Activated CD8-positive, alpha-beta memory T cell treated with anti-CD3 and anti-CD28 coated beads, Interleukin-2, amount 10 ng/mL, durations not matched to agents 7 days and 5 days (primary cell): ENCODE measurements around the gene CACNA1E. TPM values are rescaled to one million over a fixed set of nuclear protein-coding genes. Genes with fewer than 3 reads are reported as not detected.

Experiments used
- ATAC-seq: fragments of 150-1000 bp; cut with Tn5 transposase; one replicate; pipeline ENCODE4 v1.10.0; 2021; ENCODE audit warnings: moderate library complexity
- CTCF ChIA-PET: fragments of 350-600 bp; sonication (Branson Sonifier 250); formaldehyde crosslinking; loops from one replicate; lab custom pipeline; 2021; ENCODE audit warnings: antibody characterized with exemption; lab: Charles Lee
- DNase-seq: peaks from one replicate; pipeline ENCODE4 v3.0.0-alpha.2; 2020
- H3K27ac Mint-ChIP-seq: one replicate; pipeline ENCODE4 v1.8.0; 2021; ENCODE audit warnings: mild to moderate bottlenecking, mixed read lengths
- H3K27me3 Mint-ChIP-seq: one replicate; pipeline ENCODE4 v1.8.0; 2021; ENCODE audit warnings: mixed read lengths
- H3K36me3 Mint-ChIP-seq: one replicate; pipeline ENCODE4 v1.8.0; 2021; ENCODE audit warnings: mild to moderate bottlenecking, mixed read lengths
- H3K4me1 Mint-ChIP-seq: one replicate; pipeline ENCODE4 v1.8.0; 2021; ENCODE audit warnings: mixed read lengths
- H3K4me3 Mint-ChIP-seq: one replicate; pipeline ENCODE4 v1.8.0; 2021; ENCODE audit warnings: mild to moderate bottlenecking, moderate library complexity, mixed read lengths
- H3K9me3 Mint-ChIP-seq: one replicate; pipeline ENCODE4 v1.8.0; 2022; ENCODE audit warnings: low read depth, mixed read lengths
- total RNA-seq, 2 experiments: library from RNA; stranded (reverse); gene quantifications; one replicate each; pipeline ENCODE4 v1.2.3, GENCODE V29; 2021

Gene CACNA1E
- total RNA-seq, result not detected

- Mint-ChIP-seq H3K9me3 (no peaks in the 10 kb centered on the region), H3K36me3 (no peaks in the 10 kb centered on the region), H3K27me3 (peaks cover 91% of the 10 kb centered on the region), H3K4me1 (peaks cover 3% of the 10 kb centered on the region), H3K4me3 (peak within 1 kb of the TSS; percentile 44), H3K27ac (no peak within 1 kb of the TSS)
- DNase-seq (no peak), ATAC-seq (no peak)
- CTCF ChIA-PET, result interaction anchor here (1.6 to 2.3 kb wide), 3 partner anchors 453 to 597 kb away, joined by 5 to 7 read pairs (median 5); no protein-coding TSS in a partner anchor
Observed at GRCh38 chr1:181483285-181484195, at the start of gene CACNA1E. Gene CACNA1E (plus strand): TSS chr1:181483517. CDS start chr1:181483745, 228 bp downstream.

- H3K36me3 Mint-ChIP-seq, result no peaks in the 10 kb centered on the region
- ATAC-seq (no peak), DNase-seq (no peak)
- H3K27me3 Mint-ChIP-seq, result peaks cover 31% of the 10 kb centered on the region
- H3K27ac Mint-ChIP-seq, result no peak overlapping the region
- H3K4me1 Mint-ChIP-seq, result no peaks in the 10 kb centered on the region
- CTCF ChIA-PET, result interaction anchor here (0.7 to 1.2 kb wide), 2 partner anchors 9 to 11 kb away, joined by 3 to 5 read pairs; no protein-coding TSS in a partner anchor
- H3K9me3 Mint-ChIP-seq, result no peaks in the 10 kb centered on the region
- H3K4me3 Mint-ChIP-seq, result no peak overlapping the region
Observed at GRCh38 chr1:181433931-181434330, 49.4 kb upstream of the CACNA1E start.

GRCh38 chr1:181438013-181438412, 45.3 kb upstream of the CACNA1E start:
- peaks cover 28% of the 10 kb centered on the region for H3K27me3 Mint-ChIP-seq
- CTCF ChIA-PET, result interaction anchor here (0.6 kb wide), 1 partner anchor 84 kb away, joined by 3 read pairs; no protein-coding TSS in a partner anchor
- no peaks in the 10 kb centered on the region for H3K36me3 Mint-ChIP-seq
- ATAC-seq (no peak), DNase-seq (no peak)
- no peaks in the 10 kb centered on the region for H3K9me3 Mint-ChIP-seq
- no peaks in the 10 kb centered on the region for H3K4me1 Mint-ChIP-seq
- no peak overlapping the region for H3K4me3 Mint-ChIP-seq
- no peak overlapping the region for H3K27ac Mint-ChIP-seq

- DNase-seq (no peak), ATAC-seq (no peak)
- no peak overlapping the region for H3K27ac Mint-ChIP-seq
- H3K4me3 Mint-ChIP-seq, result no peak overlapping the region
- no peaks in the 10 kb centered on the region for H3K9me3 Mint-ChIP-seq
- H3K27me3 Mint-ChIP-seq, result peaks cover 19% of the 10 kb centered on the region
- H3K4me1 Mint-ChIP-seq, result no peaks in the 10 kb centered on the region
- CTCF ChIA-PET, result no interaction called here
- H3K36me3 Mint-ChIP-seq, result no peaks in the 10 kb centered on the region
Observed at GRCh38 chr1:181440510-181440909, 42.8 kb upstream of the CACNA1E start.

- DNase-seq (no peak), ATAC-seq (no peak)
- Mint-ChIP-seq H3K36me3 (no peaks in the 10 kb centered on the region), H3K9me3 (no peaks in the 10 kb centered on the region), H3K27me3 (peaks cover 16% of the 10 kb centered on the region), H3K27ac (no peak overlapping the region), H3K4me3 (no peak overlapping the region), H3K4me1 (no peaks in the 10 kb centered on the region)
- CTCF ChIA-PET, result no interaction called here
Observed at GRCh38 chr1:181442181-181442525, 41.2 kb upstream of the CACNA1E start.

GRCh38 chr1:181443231-181443853, 40.0 kb upstream of the CACNA1E start:
- DNase-seq (no peak), ATAC-seq (no peak)
- Mint-ChIP-seq H3K27ac (no peak overlapping the region), H3K4me3 (no peak overlapping the region), H3K36me3 (no peaks in the 10 kb centered on the region), H3K4me1 (no peaks in the 10 kb centered on the region), H3K9me3 (no peaks in the 10 kb centered on the region), H3K27me3 (peaks cover 8% of the 10 kb centered on the region)
- CTCF ChIA-PET, result no interaction called here

- CTCF ChIA-PET, result no interaction called here
- no peaks in the 10 kb centered on the region for H3K36me3 Mint-ChIP-seq
- H3K27me3 Mint-ChIP-seq, result peaks cover 6% of the 10 kb centered on the region
- H3K4me3 Mint-ChIP-seq, result no peak overlapping the region
- H3K27ac Mint-ChIP-seq, result no peak overlapping the region
- DNase-seq (no peak), ATAC-seq (no peak)
- H3K4me1 Mint-ChIP-seq, result peaks cover 3% of the 10 kb centered on the region
- no peaks in the 10 kb centered on the region for H3K9me3 Mint-ChIP-seq
Observed at GRCh38 chr1:181445436-181445835, 37.9 kb upstream of the CACNA1E start.

GRCh38 chr1:181448461-181448860, 34.9 kb upstream of the CACNA1E start:
- Mint-ChIP-seq H3K4me1 (peaks cover 3% of the 10 kb centered on the region), H3K4me3 (no peak overlapping the region), H3K27ac (no peak overlapping the region), H3K36me3 (no peaks in the 10 kb centered on the region), H3K27me3 (peaks cover 6% of the 10 kb centered on the region), H3K9me3 (no peaks in the 10 kb centered on the region)
- DNase-seq (no peak), ATAC-seq (no peak)
- CTCF ChIA-PET, result interaction anchor here (0.6 kb wide), 1 partner anchor 23 kb away, joined by 3 read pairs; no protein-coding TSS in a partner anchor

- peaks cover 7% of the 10 kb centered on the region for H3K27me3 Mint-ChIP-seq
- CTCF ChIA-PET, result no interaction called here
Observed at GRCh38 chr1:181451661-181452230, 31.6 kb upstream of the CACNA1E start.

GRCh38 chr1:181452746-181453145, 30.6 kb upstream of the CACNA1E start:
- Mint-ChIP-seq H3K4me3 (no peak overlapping the region), H3K36me3 (no peaks in the 10 kb centered on the region), H3K4me1 (peaks cover 3% of the 10 kb centered on the region), H3K27me3 (peaks cover 5% of the 10 kb centered on the region), H3K9me3 (no peaks in the 10 kb centered on the region), H3K27ac (no peak overlapping the region)
- CTCF ChIA-PET, result no interaction called here
- DNase-seq (no peak), ATAC-seq (no peak)

More at GRCh38 chr1:181451661-181452230, 31.6 kb upstream of the CACNA1E start:
- no peak for ATAC-seq
- no peak overlapping the region for H3K27ac Mint-ChIP-seq
- H3K9me3 Mint-ChIP-seq, result no peaks in the 10 kb centered on the region
- DNase-seq, result no peak
- peaks cover 3% of the 10 kb centered on the region for H3K4me1 Mint-ChIP-seq
- H3K4me3 Mint-ChIP-seq, result no peak overlapping the region
- no peaks in the 10 kb centered on the region for H3K36me3 Mint-ChIP-seq

GRCh38 chr1:181453541-181454201, 29.6 kb upstream of the CACNA1E start:
- H3K36me3 Mint-ChIP-seq, result no peaks in the 10 kb centered on the region
- ATAC-seq (no peak), DNase-seq (no peak)
- CTCF ChIA-PET, result interaction anchor here (1.8 kb wide), 1 partner anchor 25 kb away, joined by 4 read pairs; no protein-coding TSS in a partner anchor
- H3K9me3 Mint-ChIP-seq, result no peaks in the 10 kb centered on the region
- peaks cover 3% of the 10 kb centered on the region for H3K4me1 Mint-ChIP-seq
- no peak overlapping the region for H3K4me3 Mint-ChIP-seq
- no peak overlapping the region for H3K27ac Mint-ChIP-seq
- peaks cover 5% of the 10 kb centered on the region for H3K27me3 Mint-ChIP-seq

GRCh38 chr1:181456551-181456950, 26.8 kb upstream of the CACNA1E start:
- no peaks in the 10 kb centered on the region for H3K9me3 Mint-ChIP-seq
- no peak overlapping the region for H3K4me3 Mint-ChIP-seq
- no peaks in the 10 kb centered on the region for H3K36me3 Mint-ChIP-seq
- peaks cover 5% of the 10 kb centered on the region for H3K27me3 Mint-ChIP-seq
- DNase-seq, result no peak
- no peaks in the 10 kb centered on the region for H3K4me1 Mint-ChIP-seq
- ATAC-seq, result no peak
- H3K27ac Mint-ChIP-seq, result no peak overlapping the region
- CTCF ChIA-PET, result no interaction called here

- CTCF ChIA-PET, result no interaction called here
- Mint-ChIP-seq H3K27ac (no peak overlapping the region), H3K9me3 (no peaks in the 10 kb centered on the region), H3K27me3 (peaks cover 10% of the 10 kb centered on the region), H3K36me3 (no peaks in the 10 kb centered on the region), H3K4me3 (no peak overlapping the region), H3K4me1 (no peaks in the 10 kb centered on the region)
- DNase-seq (no peak), ATAC-seq (no peak)
Observed at GRCh38 chr1:181458419-181458818, 24.9 kb upstream of the CACNA1E start.
